GM18502 (cell line): Measurements from ENCODE around the gene NFIA.

Experiments used
- ATAC-seq: cut with Tn5 transposase; IDR thresholded peaks from one replicate; pipeline ENCODE4 v1.9.1; 2021; ENCODE audit warnings: mild to moderate bottlenecking; ENCODE audit not compliant: unreplicated experiment, poor library complexity

The NFIA gene

DNA sequence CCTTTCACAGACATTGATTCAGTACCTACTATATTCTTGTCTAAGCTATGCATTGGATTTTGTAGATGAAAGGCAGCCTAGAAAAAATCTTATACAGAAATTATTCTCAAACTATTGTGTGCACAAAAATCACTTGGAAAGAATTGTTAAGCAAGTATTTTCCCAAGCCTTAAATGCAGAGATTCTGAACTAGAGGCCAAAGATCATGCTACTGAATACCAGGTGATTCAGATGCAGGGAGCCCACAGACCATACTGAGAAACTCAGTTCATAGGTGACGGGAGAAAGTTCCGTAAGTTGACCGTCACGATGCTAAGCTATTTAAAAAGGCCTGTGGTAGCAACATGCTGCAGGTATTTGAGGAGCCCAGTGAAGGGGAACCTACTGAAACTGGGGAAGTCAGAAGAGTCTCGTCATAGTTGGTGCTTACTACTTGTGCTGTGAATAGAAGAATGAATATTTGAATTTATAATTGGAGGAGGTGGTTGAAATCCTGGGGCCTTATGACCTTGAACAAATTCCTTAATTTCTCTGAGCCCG lies 150.8 kb downstream of the NFIA start:
- no peak for ATAC-seq

DNA sequence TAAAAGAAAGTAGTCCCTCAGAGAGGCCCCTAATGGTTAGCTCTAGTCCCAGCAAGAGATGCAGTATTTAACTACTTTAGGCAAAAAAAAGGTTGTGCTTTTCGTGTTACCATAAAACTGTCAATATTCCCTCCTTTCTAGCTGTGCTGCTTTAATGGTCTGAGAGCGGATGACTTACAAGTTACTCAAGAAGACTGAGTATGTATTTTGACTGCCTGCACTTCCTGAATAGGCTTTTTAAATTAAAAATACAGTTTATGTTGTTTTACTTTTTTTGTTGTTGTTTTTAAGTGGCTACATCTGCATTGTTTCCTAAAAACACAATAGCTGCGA lies 152.2 kb downstream of the NFIA start:
- ATAC-seq, result no peak

DNA sequence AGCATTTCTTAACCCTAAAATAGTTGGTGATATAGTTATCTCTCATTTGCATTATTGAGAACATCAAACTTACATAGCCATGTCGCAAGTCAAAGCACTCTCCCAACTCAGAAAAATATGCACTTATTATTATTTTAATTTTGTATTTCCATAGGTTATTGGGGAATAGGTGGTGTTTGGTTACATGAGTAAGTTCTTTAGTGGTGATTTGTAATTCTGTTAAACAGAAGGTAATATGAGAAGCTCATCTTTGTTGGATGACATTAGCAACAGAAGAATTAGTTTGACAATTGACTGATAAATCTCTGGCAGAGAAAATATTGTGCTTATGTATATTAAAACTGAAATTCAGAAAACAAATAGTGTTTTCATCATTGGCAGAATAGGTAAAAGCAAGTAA lies 154.8 kb downstream of the NFIA start:
- ATAC-seq, result no peak

DNA sequence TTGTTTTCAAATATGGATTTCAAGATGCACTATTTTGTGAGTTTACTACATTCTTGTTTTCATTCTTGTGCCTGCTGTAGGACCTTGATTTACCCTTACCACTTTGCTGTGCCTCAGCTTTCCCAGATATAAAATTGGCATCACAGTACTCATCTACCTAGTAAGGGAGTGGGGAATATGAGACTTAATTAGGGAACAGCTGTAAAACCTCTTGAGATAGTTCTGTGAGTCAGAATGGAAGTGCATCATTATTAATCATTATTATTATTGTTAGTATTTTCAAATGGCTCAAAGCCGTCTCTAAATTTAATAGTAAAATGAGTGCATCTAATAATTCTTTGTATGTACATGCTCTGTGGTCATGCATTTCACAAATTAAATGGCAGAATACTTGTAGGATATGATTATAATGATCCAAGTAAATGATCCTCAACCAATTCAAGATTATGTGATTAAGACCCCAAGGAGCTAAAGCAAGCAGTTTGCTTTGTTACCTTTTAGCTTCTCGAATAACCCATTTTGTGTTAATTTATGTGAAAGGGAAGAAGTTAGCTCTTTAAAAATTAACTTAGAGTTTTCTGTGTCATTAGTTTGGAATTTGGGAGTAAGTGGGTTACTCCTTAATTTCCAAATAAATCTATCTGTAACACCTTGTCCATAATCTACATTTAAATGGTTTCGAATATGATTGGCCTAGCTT lies 155.4 kb downstream of the NFIA start:
- ATAC-seq, result no peak

- no peak for ATAC-seq
These were observed 156.0 kb downstream of the NFIA start for GRCh38 chr1:61238359-61238665.

DNA sequence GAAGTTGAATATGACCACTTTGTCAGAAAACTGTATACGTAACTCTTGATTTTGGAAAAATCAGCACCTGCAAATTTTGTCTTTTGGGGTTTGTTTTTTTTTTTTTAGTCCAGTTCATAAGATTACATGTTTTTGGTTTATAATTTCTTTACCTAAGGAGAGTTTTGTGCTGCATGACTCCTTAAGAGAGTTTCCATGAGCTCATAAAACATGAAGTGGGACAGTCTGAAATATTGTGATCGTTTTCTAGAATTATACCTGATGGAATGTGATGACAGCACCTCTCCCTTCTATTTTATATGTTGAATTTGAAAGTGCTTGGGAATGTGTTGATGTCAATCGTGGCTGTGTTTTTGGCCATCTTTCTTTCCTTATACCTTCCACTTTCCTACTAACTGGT lies 158.5 kb downstream of the NFIA start:
- ATAC-seq, result no peak

- ATAC-seq, result no peak
These were observed 159.1 kb downstream of the NFIA start for GRCh38 chr1:61241411-61241838.

DNA sequence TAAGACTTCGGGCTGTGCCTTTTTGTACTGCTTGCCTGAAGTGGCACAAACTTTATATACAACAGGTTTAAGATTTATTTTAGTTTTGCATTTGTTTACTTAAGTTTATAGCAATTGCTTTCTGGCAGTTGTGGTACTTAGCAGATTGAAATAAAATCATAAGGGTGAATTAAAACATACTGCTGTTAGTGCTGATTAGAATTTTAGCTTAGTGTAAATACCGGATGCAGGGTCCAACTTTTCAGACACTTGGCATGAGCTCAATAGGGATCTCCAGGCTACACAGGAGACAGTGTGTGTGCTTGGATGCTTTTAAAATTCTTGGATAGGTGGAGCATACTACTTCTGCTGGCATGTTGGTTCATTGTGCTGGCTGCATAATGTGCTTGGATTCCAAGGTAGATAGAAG lies 159.6 kb downstream of the NFIA start:
- ATAC-seq, result no peak

DNA sequence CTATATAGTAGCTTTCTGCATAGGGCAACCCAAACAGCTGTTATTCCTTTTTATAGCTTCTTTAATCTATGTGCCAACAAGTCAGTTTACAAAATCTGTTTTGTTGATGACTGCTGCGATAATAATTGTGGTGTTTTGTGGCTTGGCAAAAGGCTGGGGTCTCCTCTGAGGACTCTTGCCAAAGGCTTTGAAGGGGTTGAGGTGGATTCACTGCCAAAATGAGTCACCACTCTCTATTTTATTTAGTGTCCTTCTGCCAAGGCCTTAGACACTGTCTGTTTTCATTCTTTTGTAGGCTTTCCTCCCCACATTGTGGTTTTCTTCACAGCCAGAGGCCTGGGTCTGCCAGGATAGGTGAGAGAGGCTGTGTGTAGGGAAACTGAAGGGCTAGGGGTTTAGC lies 161.8 kb downstream of the NFIA start:
- no peak for ATAC-seq

DNA sequence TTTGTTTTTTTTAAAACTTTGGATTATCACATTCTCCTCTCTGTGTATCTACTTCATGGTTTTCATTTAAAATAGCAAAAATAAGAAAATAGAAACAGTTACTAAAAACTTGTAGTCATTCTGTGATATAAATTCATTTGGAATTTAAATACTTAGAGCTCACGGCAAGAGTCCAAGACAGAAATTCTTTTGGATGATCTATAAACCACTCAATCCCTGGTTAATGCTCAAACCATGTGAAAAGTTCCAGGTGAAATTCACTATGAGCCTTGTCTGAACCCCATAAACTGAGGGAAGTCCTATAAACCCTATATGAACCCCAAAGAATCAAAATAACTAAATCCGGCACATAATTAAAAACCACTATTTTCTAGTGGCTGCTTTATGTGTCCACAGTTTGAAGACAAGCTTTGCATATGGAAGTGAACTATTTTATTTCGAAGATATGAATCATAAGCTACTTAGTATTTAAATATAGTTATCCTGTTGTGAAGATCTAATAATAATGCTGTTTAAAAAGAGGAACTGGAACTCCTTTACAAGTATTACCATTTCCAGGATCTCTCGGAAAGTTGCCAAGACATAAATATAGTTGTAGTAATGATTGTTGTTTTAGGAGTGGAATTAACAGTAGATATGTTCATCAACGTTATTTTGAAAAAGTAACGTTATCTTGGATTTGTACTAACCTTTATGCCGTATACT lies 163.5 kb downstream of the NFIA start:
- ATAC-seq, result no peak

GRCh38 chr1:61247051-61247825 lies 164.9 kb downstream of the NFIA start:
- ATAC-seq, result no peak

- ATAC-seq, result no peak
These were observed 165.8 kb downstream of the NFIA start for GRCh38 chr1:61247881-61248752.

- ATAC-seq, result no peak
These were observed 168.6 kb downstream of the NFIA start for GRCh38 chr1:61250933-61251332.

- ATAC-seq, result no peak
These were observed 170.8 kb downstream of the NFIA start for GRCh38 chr1:61253059-61253735.

- ATAC-seq, result no peak
These were observed 171.7 kb downstream of the NFIA start for GRCh38 chr1:61253912-61254633.

DNA sequence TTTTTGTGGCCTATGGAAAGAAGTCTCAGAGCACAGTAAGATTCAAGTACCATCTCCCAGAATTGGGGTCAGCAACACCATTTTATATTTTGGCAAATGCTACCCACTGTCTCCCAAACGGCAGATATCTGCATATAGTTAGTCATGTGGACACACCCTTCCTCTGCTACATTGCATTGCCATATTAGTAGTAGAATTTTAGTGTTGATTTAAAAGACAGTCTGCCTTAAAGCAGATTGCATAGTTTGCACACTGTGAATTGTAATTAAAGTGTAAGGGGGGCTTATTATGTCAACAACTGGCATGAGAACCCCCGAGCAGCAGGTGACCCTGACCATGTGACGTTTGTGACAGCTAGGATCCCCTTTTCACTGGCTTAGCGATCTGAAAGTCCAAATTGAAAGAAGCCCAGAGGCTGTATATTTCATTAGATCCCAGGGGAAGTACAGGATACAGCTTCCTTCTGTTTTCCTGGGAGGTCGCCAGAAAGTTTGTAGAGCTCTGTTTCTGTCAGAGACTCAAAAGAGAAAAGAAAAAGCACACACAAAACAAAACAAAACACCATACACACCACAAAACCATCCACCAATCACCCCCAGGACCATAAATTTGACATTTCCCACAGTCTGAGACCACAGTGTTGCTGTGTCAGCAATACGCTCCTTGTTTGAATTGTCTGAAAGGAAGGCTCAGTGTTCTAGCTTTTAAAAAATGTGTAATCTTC lies 172.4 kb downstream of the NFIA start:
- ATAC-seq, result no peak

- no peak for ATAC-seq
These were observed 173.0 kb downstream of the NFIA start for GRCh38 chr1:61255358-61255703.

- ATAC-seq, result no peak
These were observed 177.2 kb downstream of the NFIA start for GRCh38 chr1:61259379-61260148.
